ENCODE measurements around the gene DCN.

Gene DCN

DNA sequence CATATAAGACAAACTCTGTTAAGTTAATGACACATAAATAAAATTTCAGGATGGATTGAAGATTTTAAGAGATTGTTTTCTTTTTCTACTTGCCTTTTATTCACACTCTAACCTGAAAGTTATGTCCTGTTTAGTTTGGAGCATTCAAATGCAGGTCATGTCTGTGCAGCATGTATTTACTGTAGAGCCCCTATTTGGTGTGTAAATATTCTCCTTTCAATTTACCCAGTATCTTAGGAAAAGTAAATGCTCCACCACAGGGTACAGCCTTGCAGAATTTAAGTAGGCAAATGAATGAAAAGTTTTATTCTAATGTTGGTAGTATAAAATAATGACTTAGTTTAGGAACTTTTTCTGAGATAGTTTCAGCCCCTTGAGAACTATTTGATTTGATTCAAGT lies 6.2 kb upstream of the DCN start:
- in situ Hi-C loops (cut with MboI; ENCODE audit: low sequenced_read_pairs) = no loop called here

DNA sequence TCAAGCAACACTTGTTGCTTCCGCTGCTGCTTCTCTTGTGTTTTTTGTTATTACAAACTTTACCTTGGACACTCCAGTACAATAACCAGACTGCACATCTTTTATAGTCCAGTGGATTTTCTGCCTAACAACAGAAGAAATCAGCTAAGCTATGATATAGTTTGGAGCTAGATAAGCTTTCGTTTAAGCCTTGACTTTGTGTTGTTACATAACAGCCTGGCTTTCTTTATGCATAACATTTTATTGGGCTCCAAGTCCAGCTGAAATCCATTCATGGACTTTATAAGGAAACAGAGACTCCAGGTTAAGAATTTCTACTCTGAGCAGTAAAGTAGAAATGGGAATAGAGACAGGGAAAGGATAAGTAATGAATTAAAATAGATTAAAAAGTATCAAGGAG lies 3.5 kb upstream of the DCN start:
- in situ Hi-C loops (cut with MboI; ENCODE audit: low sequenced_read_pairs) = no loop called here

- in situ Hi-C loops (cut with MboI; ENCODE audit: low sequenced_read_pairs) = no loop called here
Observed at GRCh38 chr12:91185421-91185820, 2.8 kb upstream of the DCN start.

GRCh38 chr12:91183551-91183950 lies 934 bp upstream of the DCN start:
- in situ Hi-C loops (cut with MboI; ENCODE audit: low sequenced_read_pairs) = no loop called here

- in situ Hi-C loops (cut with MboI; ENCODE audit: low sequenced_read_pairs) = no loop called here
Observed at GRCh38 chr12:91180582-91181395, 1.8 kb downstream of the DCN start.

DNA sequence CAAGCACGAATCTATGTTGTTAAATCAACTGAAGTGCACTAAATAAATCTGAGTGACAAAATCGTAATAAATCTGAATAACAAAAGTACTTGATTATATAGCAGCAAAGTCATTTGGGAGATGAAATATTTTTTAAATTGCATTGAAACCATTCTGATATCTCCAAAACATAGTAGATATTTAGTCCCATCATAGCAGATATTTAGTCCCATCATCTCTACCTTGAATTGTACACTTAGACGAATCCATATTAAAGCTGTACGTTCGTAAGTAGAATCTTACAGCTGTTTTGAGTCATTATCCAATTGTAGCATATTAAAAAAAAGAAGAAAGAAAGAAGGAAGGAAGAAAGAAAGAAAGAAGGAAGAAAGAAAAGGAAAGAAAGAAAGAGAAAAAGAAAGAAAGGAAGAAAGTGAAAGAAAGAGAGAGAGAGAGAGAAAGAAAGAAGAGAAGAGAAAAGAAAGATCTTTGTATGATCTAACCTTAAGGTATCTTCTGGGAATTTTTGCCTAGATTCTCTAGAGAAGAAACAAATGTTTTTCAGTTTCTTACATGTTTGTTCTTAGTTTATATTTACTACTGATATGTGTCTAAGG lies 2.6 kb downstream of the DCN start:
- in situ Hi-C loops (cut with MboI; ENCODE audit: low sequenced_read_pairs) = no loop called here

- in situ Hi-C loops (cut with MboI; ENCODE audit: low sequenced_read_pairs) = no loop called here
Observed at GRCh38 chr12:91179315-91179714, 3.3 kb downstream of the DCN start.

GRCh38 chr12:91178781-91179180 lies 3.8 kb downstream of the DCN start:
- in situ Hi-C loops (cut with MboI; ENCODE audit: low sequenced_read_pairs) = no loop called here

GRCh38 chr12:91178139-91178561 lies 4.5 kb downstream of the DCN start:
- in situ Hi-C loops (cut with MboI; ENCODE audit: low sequenced_read_pairs) = no loop called here

DNA sequence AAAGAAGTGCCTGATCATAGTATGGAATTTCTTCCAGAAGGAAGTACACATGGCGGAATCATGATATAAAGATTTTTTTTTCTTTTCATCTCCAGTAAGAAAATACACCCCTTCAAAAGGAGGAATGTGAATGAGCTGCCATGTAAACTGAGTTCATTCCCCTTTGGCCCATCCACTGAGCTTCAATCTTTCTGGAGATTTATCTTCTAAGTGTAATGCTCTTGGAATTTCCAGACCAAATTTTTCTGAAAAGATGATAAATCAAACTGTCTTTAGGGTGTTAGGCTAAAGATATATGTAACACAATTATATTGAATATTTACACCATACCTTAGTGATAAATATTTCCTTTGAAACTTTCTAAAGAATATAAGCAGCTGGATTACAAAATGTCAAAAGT lies 5.2 kb downstream of the DCN start:
- in situ Hi-C loops (cut with MboI; ENCODE audit: low sequenced_read_pairs) = no loop called here

DNA sequence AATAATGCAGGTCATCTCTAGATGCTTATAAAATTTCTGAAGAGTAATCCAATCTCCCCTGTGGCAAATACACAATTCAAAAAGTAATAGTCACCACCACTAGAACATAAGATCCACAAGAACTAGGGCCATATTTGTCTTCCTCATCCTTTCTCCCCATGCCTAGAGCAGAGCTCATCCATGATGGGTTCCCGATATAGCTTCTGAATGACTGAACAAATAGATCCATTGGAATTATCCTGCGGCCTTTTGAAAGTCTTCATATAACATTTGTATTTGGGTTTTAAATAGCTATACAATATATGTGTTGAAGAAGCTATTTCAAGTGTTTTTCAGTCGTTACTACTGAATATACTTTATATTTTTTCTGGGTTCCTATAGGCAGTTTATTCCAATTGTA lies 5.7 kb downstream of the DCN start:
- in situ Hi-C loops (cut with MboI; ENCODE audit: low sequenced_read_pairs) = no loop called here

- in situ Hi-C loops (cut with MboI; ENCODE audit: low sequenced_read_pairs) = no loop called here
Observed at GRCh38 chr12:91176358-91176757, 6.3 kb downstream of the DCN start.

DNA sequence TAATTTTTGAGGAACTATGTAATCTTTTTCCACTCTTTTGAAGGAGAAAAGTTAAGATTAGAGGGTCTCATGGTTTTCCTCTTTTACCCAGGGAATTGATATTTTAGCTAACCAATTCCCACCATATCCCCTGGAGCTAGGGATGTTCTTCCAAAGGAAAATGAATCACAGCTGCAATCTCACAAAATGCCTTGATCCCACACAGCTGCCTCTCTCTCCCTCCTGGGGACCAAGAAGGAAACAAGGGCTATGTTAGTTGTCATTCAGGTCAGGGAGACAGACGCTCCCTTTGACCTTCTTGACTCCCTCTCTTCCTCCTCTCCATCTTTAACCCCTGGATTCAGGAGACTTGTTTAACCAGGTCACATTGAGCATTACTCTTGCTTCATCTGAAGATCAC lies 9.5 kb downstream of the DCN start:
- in situ Hi-C loops (cut with MboI; ENCODE audit: low sequenced_read_pairs) = no loop called here

DNA sequence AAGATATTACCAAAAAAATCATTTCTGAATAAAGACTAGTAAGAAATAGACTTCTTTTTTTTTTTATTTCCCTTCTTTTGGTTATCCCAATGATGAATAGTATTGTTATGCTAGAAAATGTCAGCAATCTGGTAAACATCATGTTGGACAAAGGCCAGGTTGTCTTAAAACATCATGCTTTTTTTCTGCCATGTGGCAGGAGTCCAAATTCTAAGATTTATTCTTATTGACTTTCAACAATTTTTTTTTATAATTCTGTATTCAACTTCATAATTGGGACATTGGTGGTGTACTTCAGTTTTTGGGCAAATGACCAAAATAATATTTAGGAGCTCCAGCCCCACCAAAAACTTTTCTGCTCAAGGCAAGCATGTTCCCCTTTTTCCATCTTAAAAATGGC lies 10.5 kb downstream of the DCN start:
- in situ Hi-C loops (cut with MboI; ENCODE audit: low sequenced_read_pairs) = no loop called here

GRCh38 chr12:91171476-91171875 lies 11.1 kb downstream of the DCN start:
- in situ Hi-C loops (cut with MboI; ENCODE audit: low sequenced_read_pairs) = no loop called here

- in situ Hi-C loops (cut with MboI; ENCODE audit: low sequenced_read_pairs) = no loop called here
Observed at GRCh38 chr12:91163116-91163515, 19.5 kb downstream of the DCN start.

GRCh38 chr12:91161009-91161408 lies 21.6 kb downstream of the DCN start:
- in situ Hi-C loops (cut with MboI; ENCODE audit: low sequenced_read_pairs) = no loop called here

- in situ Hi-C loops (cut with MboI; ENCODE audit: low sequenced_read_pairs) = no loop called here
Observed at GRCh38 chr12:91155990-91156389, 26.6 kb downstream of the DCN start.

DNA sequence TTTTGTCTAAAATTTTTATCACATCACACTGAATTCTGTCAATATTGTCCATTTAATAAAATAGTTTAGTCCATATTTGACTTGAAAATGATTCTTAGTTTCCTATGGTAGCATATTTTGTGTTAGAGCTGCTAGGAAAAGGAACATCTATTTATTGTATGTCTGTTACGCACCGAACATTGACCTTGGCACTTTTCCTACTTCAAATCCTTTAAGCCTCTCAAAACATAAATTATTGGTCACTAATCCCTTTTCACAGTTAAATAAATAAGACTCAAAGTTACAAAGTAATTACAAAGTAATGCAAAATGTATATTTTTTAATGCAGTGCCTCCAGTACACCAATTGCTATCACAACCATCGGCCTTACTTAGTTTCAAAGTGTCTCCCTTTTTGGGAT lies 28.5 kb downstream of the DCN start:
- in situ Hi-C loops (cut with MboI; ENCODE audit: low sequenced_read_pairs) = no loop called here

DNA sequence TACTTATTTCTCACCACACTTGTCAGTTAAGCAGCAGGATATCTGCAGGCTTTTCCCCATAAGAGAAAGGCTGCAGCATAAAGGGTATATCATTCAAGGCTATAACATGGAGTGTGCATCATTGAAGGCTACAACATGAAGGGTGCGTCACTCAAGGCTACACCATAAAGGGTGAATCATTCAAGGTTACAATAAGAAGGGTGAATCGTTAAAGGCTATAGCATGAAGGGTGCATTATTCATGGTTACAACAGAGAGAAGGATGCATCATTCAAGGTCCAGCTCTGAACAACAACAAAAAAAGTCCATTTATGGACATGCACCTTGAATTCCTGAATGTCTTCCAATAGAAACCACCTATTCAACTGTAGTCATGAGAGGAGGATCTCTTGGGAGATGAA lies 38.6 kb downstream of the DCN start:
- in situ Hi-C loops (cut with MboI; ENCODE audit: low sequenced_read_pairs) = no loop called here

GRCh38 chr12:91143206-91143605 lies 39.4 kb downstream of the DCN start:
- in situ Hi-C loops (cut with MboI; ENCODE audit: low sequenced_read_pairs) = no loop called here

GRCh38 chr12:91142221-91142631 lies 40.4 kb downstream of the DCN start:
- in situ Hi-C loops (cut with MboI; ENCODE audit: low sequenced_read_pairs) = no loop called here
